Panc1 (cell line): Measurements from ENCODE around the gene CALCR. TPM values are rescaled to one million over a fixed set of nuclear protein-coding genes. Genes with fewer than 3 reads are reported as not detected.

Experiments used
- ATAC-seq: fragments of 200-7000 bp; cut with Tn5 transposase; 2 replicates; pipeline ENCODE4 v1.9.1; 2020; ENCODE audit warnings: mild to moderate bottlenecking, moderate library complexity
- BruUV-seq: library from RNA; stranded (reverse); fragments of 400-500 nt; replicated peaks from 2 replicates; lab custom pipeline; 2021; lab: Mats Ljungman, UMichigan
- CTCF ChIA-PET: fragments of 300-600 bp; sonication (Branson Sonifier 250); formaldehyde crosslinking; loops from one replicate; lab custom pipeline; 2022; ENCODE audit warnings: antibody characterized with exemption; lab: Charles Lee
- POLR2A ChIA-PET: fragments of 300-600 bp; sonication (Branson Sonifier 250); formaldehyde crosslinking; loops from one replicate; lab custom pipeline; 2022; ENCODE audit warnings: antibody characterized with exemption; lab: Charles Lee
- DNase-seq: peaks from one replicate; pipeline ENCODE4 v3.0.0-alpha.2; 2010; ENCODE audit warnings: low read depth, low spot score
- H3K27ac ChIP-seq: 2 replicates; pipeline ENCODE4 v1.5.1; 2011; ENCODE audit warnings: mild to moderate bottlenecking, low read length, inconsistent platforms
- H3K27me3 ChIP-seq: fragments of 200-500 bp; sonication (Bioruptor generic); 2 replicates; pipeline ENCODE4 v1.6.0; 2014; ENCODE audit warnings: low read length, inconsistent platforms; ENCODE audit not compliant: control insufficient read depth, insufficient read depth
- H3K36me3 ChIP-seq: fragments of 200-500 bp; sonication (Bioruptor generic); 2 replicates; pipeline ENCODE4 v1.5.1; 2014; ENCODE audit warnings: inconsistent platforms, mild to moderate bottlenecking, low read length, moderate library complexity; ENCODE audit not compliant: control insufficient read depth, insufficient read depth
- H3K4me1 ChIP-seq: 2 replicates; pipeline ENCODE4 v1.5.1; 2011; ENCODE audit warnings: inconsistent platforms, mild to moderate bottlenecking, low read length, moderate library complexity; ENCODE audit not compliant: control insufficient read depth, insufficient read depth
- H3K4me3 ChIP-seq, 2 experiments: 2 replicates each; pipeline ENCODE4 v1.5.1; 2011 to 2012; ENCODE audit warnings: low read depth in 2 of 2, low read length in 2 of 2, mild to moderate bottlenecking in 2 of 2, inconsistent platforms in 1 of 2, moderate library complexity in 1 of 2
- H3K9me3 ChIP-seq: fragments of 200-500 bp; sonication (Bioruptor generic); 2 replicates; pipeline ENCODE4 v1.5.1; 2014; ENCODE audit warnings: low read depth, mild to moderate bottlenecking, inconsistent platforms, low read length, moderate library complexity; ENCODE audit not compliant: control insufficient read depth, insufficient read depth
- CTCF ChIP-seq: fragments of 450-650 bp; IDR thresholded peaks from 2 replicates; pipeline ENCODE4 v1.5.1; 2017; ENCODE audit warnings: mild to moderate bottlenecking
- POLR2AphosphoS5 ChIP-seq: IDR thresholded peaks from 2 replicates; pipeline ENCODE4 v1.6.1; 2012; ENCODE audit warnings: mild to moderate bottlenecking, low read depth, low read length, moderate library complexity
- REST ChIP-seq, 2 experiments: IDR thresholded peaks; 2 replicates each; pipeline ENCODE4 v1.6.1; 2011 to 2012; ENCODE audit warnings: low read depth in 2 of 2, control low read depth in 1 of 2, low read length in 1 of 2, mild to moderate bottlenecking in 1 of 2, moderate library complexity in 1 of 2; ENCODE audit not compliant: insufficient read depth in 1 of 2
- SIN3A ChIP-seq: IDR thresholded peaks from 2 replicates; pipeline ENCODE4 v1.6.1; 2012; ENCODE audit warnings: low read depth, mild to moderate bottlenecking, low read length, moderate library complexity, borderline replicate concordance; ENCODE audit not compliant: insufficient read depth
- TCF7L2 ChIP-seq: IDR thresholded peaks from 2 replicates; pipeline ENCODE4 v1.6.1; 2011; ENCODE audit warnings: mild to moderate bottlenecking, low read depth, low read length, inconsistent platforms
- in situ Hi-C: cut with HindIII; loops from 2 replicates; pipeline ENCODE4 v1.10.0; 2016; ENCODE audit warnings: low sequenced_read_pairs, low pct_unique_long_range_greater_than_20kb
- intact Hi-C: fragments of 100-400 bp; cut with micrococcal nuclease; formaldehyde crosslinking; loops from one replicate; pipeline ENCODE4 v1.10.0; 2022; ENCODE audit not compliant: unreplicated experiment
- total RNA-seq: library from RNA; stranded (reverse); gene quantifications from one replicate; pipeline ENCODE4 v1.2.1, GENCODE V29; 2021; ENCODE audit not compliant: unreplicated experiment

Gene CALCR
- total RNA-seq, 1 experiment from 2014 or later, result 0.10 TPM

- H3K4me3 ChIP-seq, result no peak overlapping the region
- DNase-seq (no peak), ATAC-seq (no peak)
- intact Hi-C loops (no loop called here), in situ Hi-C loops (no loop called here)
- H3K27ac ChIP-seq, result no peak overlapping the region
- H3K4me1 ChIP-seq, result no peaks in the 10 kb centered on the region
- ChIA-PET POLR2A (interaction anchor here (0.6 kb wide), 1 partner anchor 24 kb away, joined by 3 read pairs; no protein-coding TSS in a partner anchor), CTCF (no interaction called here)
- no peaks in the 10 kb centered on the region for H3K9me3 ChIP-seq
- H3K27me3 ChIP-seq, result peaks cover 20% of the 10 kb centered on the region
- H3K36me3 ChIP-seq, result no peaks in the 10 kb centered on the region
- BruUV-seq, result no TSS peak
- TF ChIP-seq TCF7L2, result no peak
Observed at GRCh38 chr7:93569189-93569588, 5.3 kb downstream of the CALCR start.

DNA sequence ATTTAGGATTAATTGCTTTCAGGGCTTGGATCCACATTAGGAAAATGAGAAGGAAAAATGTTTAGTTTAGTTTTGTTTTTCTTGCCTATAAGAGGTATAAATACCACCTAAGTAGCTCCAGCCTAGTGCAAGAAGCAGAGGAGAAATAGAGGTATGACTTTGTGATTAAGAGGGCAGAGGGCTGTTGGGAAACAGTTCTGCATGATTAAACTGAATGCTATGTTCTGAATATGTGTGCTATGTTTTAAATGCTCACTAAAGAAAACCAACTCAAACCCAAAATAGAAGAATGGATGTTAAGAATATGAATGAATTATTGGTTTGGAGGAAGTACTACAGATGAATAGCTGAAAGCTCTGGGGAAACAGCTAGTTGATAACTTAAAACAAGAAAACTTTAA, 7.6 kb downstream of the CALCR start:
- Histone ChIP-seq H3K4me1 (no peaks in the 10 kb centered on the region), H3K27me3 (0 out of 2 replicates have a peak, but pooled peaks cover 2% of the 10 kb centered on the region), H3K4me3 (no peak overlapping the region), H3K27ac (no peak overlapping the region), H3K9me3 (no peaks in the 10 kb centered on the region), H3K36me3 (no peaks in the 10 kb centered on the region)
- CTCF ChIA-PET, result no interaction called here
- no peak for ATAC-seq
- intact Hi-C loops, result no loop called here
- POLR2A ChIA-PET, result no interaction called here
- no peak for DNase-seq
- TF ChIP-seq TCF7L2 (no peak), CTCF (no peak)
- in situ Hi-C loops, result no loop called here
- BruUV-seq, result no TSS peak

DNA sequence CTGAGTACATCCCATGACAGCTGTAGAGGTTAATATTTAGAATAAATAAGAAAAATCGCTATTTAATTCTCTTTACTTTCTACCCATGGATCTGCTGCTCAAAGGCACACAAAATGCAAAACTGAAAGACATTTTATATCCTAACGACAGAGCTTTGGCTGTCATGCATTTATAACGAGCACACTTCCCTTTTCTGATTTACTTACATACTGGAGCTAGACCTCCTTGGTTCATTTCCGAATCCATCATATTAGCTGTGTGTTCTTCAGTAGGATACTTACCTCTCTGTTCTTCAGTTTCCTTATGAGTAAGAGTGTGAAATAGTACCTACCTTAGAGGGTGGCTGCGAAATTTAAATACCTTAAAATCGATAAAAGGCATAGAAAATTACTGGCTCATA, 10.9 kb downstream of the CALCR start:
- Histone ChIP-seq H3K4me3 (no peak overlapping the region), H3K36me3 (no peaks in the 10 kb centered on the region), H3K9me3 (no peaks in the 10 kb centered on the region), H3K27ac (no peak overlapping the region), H3K4me1 (no peaks in the 10 kb centered on the region), H3K27me3 (no peaks in the 10 kb centered on the region)
- no TSS peak for BruUV-seq
- CTCF ChIA-PET, result interaction anchor here (0.6 kb wide), 1 partner anchor 276 kb away, joined by 6 read pairs; no protein-coding TSS in a partner anchor
- TF ChIP-seq REST (IDR thresholded peaks at IDR 0.05; ENCODE audit: insufficient read depth in 1 of 2, low read depth in 2 of 2, low read length in 1 of 2) (no peak), SIN3A (no peak), POLR2AphosphoS5 (no peak), CTCF (no peak), TCF7L2 (no peak)
- POLR2A ChIA-PET, result no interaction called here
- ATAC-seq (no peak), DNase-seq (no peak)
- in situ Hi-C loops (no loop called here), intact Hi-C loops (no loop called here)
